Fibroblast of lung (primary cell): ENCODE results near the gene OBSCN. TPM values are rescaled to one million over a fixed set of nuclear protein-coding genes. Genes with fewer than 3 reads are reported as not detected.

ENCODE experiments used
- DNase-seq, 2 donors: peaks; one replicate each; pipeline versions ENCODE4 v3.0.0 to v3.0.0-alpha.2; 2010; ENCODE audit warnings: low read depth in 2 of 2
- H2AFZ ChIP-seq: 2 replicates; pipeline ENCODE4 v1.5.1; 2012; ENCODE audit warnings: low read length, control low read depth, inconsistent platforms
- H3K27ac ChIP-seq: 2 replicates; pipeline ENCODE4 v1.5.1; 2011; ENCODE audit warnings: low read length, control low read depth; ENCODE audit not compliant: insufficient read depth
- H3K27me3 ChIP-seq: 2 replicates; pipeline ENCODE4 v1.5.1; 2011; ENCODE audit warnings: mild to moderate bottlenecking, low read length; ENCODE audit not compliant: control insufficient read depth, insufficient read depth
- H3K36me3 ChIP-seq: 2 replicates; pipeline ENCODE4 v1.5.1; 2011; ENCODE audit warnings: low read length; ENCODE audit not compliant: control insufficient read depth, insufficient read depth
- H3K4me1 ChIP-seq: 2 replicates; pipeline ENCODE4 v1.5.1; 2011; ENCODE audit warnings: low read length; ENCODE audit not compliant: control insufficient read depth, insufficient read depth; ENCODE audit errors: extremely low read depth
- H3K4me2 ChIP-seq: 2 replicates; pipeline ENCODE4 v1.5.1; 2011; ENCODE audit warnings: low read length, control low read depth; ENCODE audit not compliant: insufficient read depth; ENCODE audit errors: extremely low read depth
- H3K4me3 ChIP-seq, 4 experiments: fragments of 200-600 bp in 1 of 4; sonication (generic) in 1 of 4; replicated peaks in 1 of 4; 2 replicates each; pipeline ENCODE4 v1.5.1; 2011 to 2016; ENCODE audit warnings: low read length in 4 of 4, low read depth in 3 of 4, mild to moderate bottlenecking in 3 of 4, control low read depth in 2 of 4, inconsistent platforms in 1 of 4, mixed read lengths in 1 of 4; ENCODE audit not compliant: insufficient read depth in 1 of 4; ENCODE audit errors: control extremely low read depth in 1 of 4
- H3K79me2 ChIP-seq: 2 replicates; pipeline ENCODE4 v1.5.1; 2012; ENCODE audit warnings: mild to moderate bottlenecking, low read length, inconsistent platforms; ENCODE audit not compliant: control insufficient read depth, insufficient read depth
- H3K9ac ChIP-seq: 2 replicates; pipeline ENCODE4 v1.5.1; 2011; ENCODE audit warnings: mild to moderate bottlenecking, low read length, control low read depth; ENCODE audit not compliant: insufficient read depth
- H3K9me3 ChIP-seq: 2 replicates; pipeline ENCODE4 v1.5.1; 2012; ENCODE audit warnings: low read depth, low read length; ENCODE audit not compliant: control insufficient read depth, insufficient read depth
- H4K20me1 ChIP-seq: 2 replicates; pipeline ENCODE4 v1.5.1; 2011; ENCODE audit warnings: low read length; ENCODE audit not compliant: control insufficient read depth, insufficient read depth; ENCODE audit errors: extremely low read depth
- EZH2 ChIP-seq: IDR thresholded peaks from 2 replicates; pipeline ENCODE4 v1.5.1; 2012; ENCODE audit warnings: low read length, control low read depth, mild to moderate bottlenecking; ENCODE audit errors: missing control alignments
- polyA plus RNA-seq, 2 donors: library from polyadenylated mRNA; depleted of rRNA in 1 of 2; stranded (reverse) in 1 of 2; unstranded in 1 of 2; fragments of >200 nt; gene quantifications; 2 replicates each; pipeline ENCODE4 v1.2.1, GENCODE V29; 2011 to 2012; ENCODE audit warnings: missing spikeins in 1 of 2
- total RNA-seq: library from RNA; depleted of rRNA; stranded (reverse); fragments of >200 nt; gene quantifications from 2 replicates; pipeline ENCODE4 v1.2.1, GENCODE V29; 2014
- TF ChIP-seq, protein P1 (sequence below), 2 donors: IDR thresholded peaks in 1 of 2; conservative IDR thresholded peaks in 1 of 2; 1 replicate in 1 of 2; 2 replicates in 1 of 2; pipeline ENCODE4 v1.5.1; 2011 to 2012; ENCODE audit warnings: low read length in 2 of 2, control low read depth in 1 of 2, inconsistent platforms in 1 of 2, low read depth in 1 of 2, mild to moderate bottlenecking in 1 of 2

OBSCN gene
- total and polyA plus RNA-seq, 2 donors (not counting 1 experiment from before 2014, with no cell fraction given): 0.87 to 16.8 TPM

DNA sequence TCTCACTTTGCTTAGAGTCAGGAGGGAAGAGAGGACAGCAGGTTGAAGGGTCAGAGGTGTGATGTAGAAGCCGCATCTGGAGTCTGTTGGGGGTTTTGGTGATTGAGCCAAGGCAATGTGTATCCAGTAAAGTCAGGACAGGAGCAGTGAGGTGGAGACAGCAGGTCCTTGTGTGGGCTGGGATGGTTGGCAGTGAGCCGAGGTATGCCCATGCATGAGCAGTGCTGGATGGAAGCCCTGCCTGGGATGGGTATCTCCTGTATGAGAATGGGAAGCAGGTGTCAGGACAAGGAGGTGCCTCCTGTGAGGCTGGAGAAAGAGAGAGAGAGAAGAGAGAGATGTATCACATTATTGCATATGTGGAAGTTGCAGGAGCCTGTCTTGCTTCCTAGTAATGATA, 90.0 kb downstream of the OBSCN start:
- no peaks in the 10 kb centered on the region for H3K36me3 ChIP-seq
- no peak overlapping the region for H3K4me3 ChIP-seq
- no peaks in the 10 kb centered on the region for H4K20me1 ChIP-seq
- H2AFZ ChIP-seq: no peak overlapping the region
- no peaks in the 10 kb centered on the region for H3K79me2 ChIP-seq
- H3K27ac ChIP-seq: no peak overlapping the region
- H3K9me3 ChIP-seq: no peaks in the 10 kb centered on the region
- no peak for DNase-seq
- no peaks in the 10 kb centered on the region for H3K27me3 ChIP-seq
- no peak overlapping the region for H3K4me2 ChIP-seq
- TF ChIP-seq EZH2: no peak
- TF ChIP-seq, protein P1, sequence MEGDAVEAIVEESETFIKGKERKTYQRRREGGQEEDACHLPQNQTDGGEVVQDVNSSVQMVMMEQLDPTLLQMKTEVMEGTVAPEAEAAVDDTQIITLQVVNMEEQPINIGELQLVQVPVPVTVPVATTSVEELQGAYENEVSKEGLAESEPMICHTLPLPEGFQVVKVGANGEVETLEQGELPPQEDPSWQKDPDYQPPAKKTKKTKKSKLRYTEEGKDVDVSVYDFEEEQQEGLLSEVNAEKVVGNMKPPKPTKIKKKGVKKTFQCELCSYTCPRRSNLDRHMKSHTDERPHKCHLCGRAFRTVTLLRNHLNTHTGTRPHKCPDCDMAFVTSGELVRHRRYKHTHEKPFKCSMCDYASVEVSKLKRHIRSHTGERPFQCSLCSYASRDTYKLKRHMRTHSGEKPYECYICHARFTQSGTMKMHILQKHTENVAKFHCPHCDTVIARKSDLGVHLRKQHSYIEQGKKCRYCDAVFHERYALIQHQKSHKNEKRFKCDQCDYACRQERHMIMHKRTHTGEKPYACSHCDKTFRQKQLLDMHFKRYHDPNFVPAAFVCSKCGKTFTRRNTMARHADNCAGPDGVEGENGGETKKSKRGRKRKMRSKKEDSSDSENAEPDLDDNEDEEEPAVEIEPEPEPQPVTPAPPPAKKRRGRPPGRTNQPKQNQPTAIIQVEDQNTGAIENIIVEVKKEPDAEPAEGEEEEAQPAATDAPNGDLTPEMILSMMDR (conservative IDR thresholded peaks at IDR 0.05 in 1 of 2, IDR thresholded peaks at IDR 0.05 in 1 of 2; ENCODE audit: low read depth in 1 of 2, low read length in 2 of 2): no peak
- no peaks in the 10 kb centered on the region for H3K4me1 ChIP-seq
- no peak overlapping the region for H3K9ac ChIP-seq

DNA sequence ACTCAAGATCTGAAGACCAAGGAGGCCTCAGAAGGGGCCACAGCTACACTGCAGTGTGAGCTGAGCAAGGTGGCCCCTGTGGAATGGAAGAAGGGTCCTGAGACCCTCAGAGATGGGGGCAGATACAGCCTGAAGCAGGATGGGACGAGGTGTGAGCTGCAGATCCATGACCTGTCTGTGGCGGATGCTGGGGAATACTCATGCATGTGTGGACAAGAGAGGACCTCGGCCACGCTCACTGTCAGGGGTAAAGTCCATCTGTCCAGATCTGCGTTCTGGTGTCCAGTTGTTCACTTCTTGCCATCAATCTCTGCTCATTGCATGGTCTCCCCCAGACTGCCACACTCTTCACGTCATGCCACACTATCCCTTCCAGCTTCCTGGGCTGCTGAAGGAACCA, 90.6 kb downstream of the OBSCN start:
- no peaks in the 10 kb centered on the region for H3K36me3 ChIP-seq
- no peak for DNase-seq
- no peak overlapping the region for H3K9ac ChIP-seq
- H3K27me3 ChIP-seq: no peaks in the 10 kb centered on the region
- H3K4me1 ChIP-seq: no peaks in the 10 kb centered on the region
- no peaks in the 10 kb centered on the region for H3K79me2 ChIP-seq
- H3K27ac ChIP-seq: no peak overlapping the region
- TF ChIP-seq, protein P1 (conservative IDR thresholded peaks at IDR 0.05 in 1 of 2, IDR thresholded peaks at IDR 0.05 in 1 of 2; ENCODE audit: low read depth in 1 of 2, low read length in 2 of 2): no peak
- no peak for TF ChIP-seq EZH2
- H3K4me3 ChIP-seq: no peak overlapping the region
- no peaks in the 10 kb centered on the region for H4K20me1 ChIP-seq
- no peak overlapping the region for H2AFZ ChIP-seq
- H3K9me3 ChIP-seq: no peaks in the 10 kb centered on the region
- no peak overlapping the region for H3K4me2 ChIP-seq

DNA sequence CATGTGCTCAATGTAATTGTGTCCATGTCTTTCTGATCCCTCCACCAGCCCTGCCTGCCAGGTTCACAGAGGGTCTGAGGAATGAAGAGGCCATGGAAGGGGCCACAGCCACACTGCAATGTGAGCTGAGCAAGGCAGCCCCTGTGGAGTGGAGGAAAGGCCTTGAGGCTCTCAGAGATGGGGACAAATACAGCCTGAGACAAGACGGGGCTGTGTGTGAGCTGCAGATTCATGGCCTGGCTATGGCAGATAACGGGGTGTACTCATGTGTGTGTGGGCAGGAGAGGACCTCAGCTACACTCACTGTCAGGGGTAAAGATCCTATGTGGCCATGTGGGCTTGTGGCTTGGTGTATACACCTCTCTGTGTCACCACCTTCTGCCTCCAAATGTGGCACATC, 91.4 kb downstream of the OBSCN start:
- Histone ChIP-seq H3K36me3 (no peaks in the 10 kb centered on the region), H2AFZ (no peak overlapping the region), H3K9me3 (no peaks in the 10 kb centered on the region), H3K27me3 (no peaks in the 10 kb centered on the region), H4K20me1 (no peaks in the 10 kb centered on the region), H3K9ac (no peak overlapping the region), H3K4me3 (no peak overlapping the region), H3K4me1 (no peaks in the 10 kb centered on the region), H3K4me2 (no peak overlapping the region), H3K27ac (no peak overlapping the region), H3K79me2 (no peaks in the 10 kb centered on the region)
- TF ChIP-seq, protein P1 (conservative IDR thresholded peaks at IDR 0.05 in 1 of 2, IDR thresholded peaks at IDR 0.05 in 1 of 2; ENCODE audit: low read depth in 1 of 2, low read length in 2 of 2): no peak
- TF ChIP-seq EZH2: no peak
- DNase-seq: no peak
